Endodermal cell (in vitro differentiated cells): ENCODE data around the gene POTEJ. TPM values are rescaled to one million over a fixed set of nuclear protein-coding genes. Genes with fewer than 3 reads are reported as not detected.
"Not testable (repeated sequence)": the region's sequence is repeated elsewhere in the genome, so short reads cannot be mapped to it uniquely, and the experiment has no call there.

ENCODE experiments used
- DNase-seq: peaks from one replicate; pipeline ENCODE4 v3.0.0-alpha.2; 2017
- H3K27ac ChIP-seq: 2 replicates; pipeline ENCODE4 v1.5.1; 2013; ENCODE audit warnings: mild to moderate bottlenecking, low read depth, low read length, moderate library complexity
- H3K27me3 ChIP-seq: 2 replicates; pipeline ENCODE4 v1.6.1; 2013; ENCODE audit warnings: mild to moderate bottlenecking, low read length, moderate library complexity; ENCODE audit not compliant: insufficient read depth, control insufficient read depth, poor library complexity, severe bottlenecking
- H3K36me3 ChIP-seq: 2 replicates; pipeline ENCODE4 v1.7.0; 2013; ENCODE audit warnings: mild to moderate bottlenecking, low read length, moderate library complexity; ENCODE audit not compliant: control insufficient read depth, insufficient read depth
- H3K4me1 ChIP-seq: one replicate; pipeline ENCODE4 v1.7.0; 2013; ENCODE audit warnings: low read length; ENCODE audit not compliant: control insufficient read depth, insufficient read depth
- H3K4me3 ChIP-seq: 2 replicates; pipeline ENCODE4 v1.5.1; 2013; ENCODE audit warnings: mild to moderate bottlenecking, low read length, moderate library complexity
- H3K9ac ChIP-seq: 2 replicates; pipeline ENCODE4 v1.6.1; 2013; ENCODE audit warnings: mild to moderate bottlenecking, low read length, moderate library complexity; ENCODE audit not compliant: poor library complexity, severe bottlenecking; ENCODE audit errors: extremely low read depth
- H3K9me3 ChIP-seq: 2 replicates; pipeline ENCODE4 v1.6.1; 2013; ENCODE audit warnings: mild to moderate bottlenecking, low read length, moderate library complexity; ENCODE audit not compliant: control insufficient read depth
- H3K27ac Mint-ChIP-seq: 2 replicates; pipeline ENCODE4 v1.8.0; 2020; ENCODE audit warnings: mixed read lengths
- H3K27me3 Mint-ChIP-seq: 2 replicates; pipeline ENCODE4 v1.8.0; 2021; ENCODE audit warnings: mild to moderate bottlenecking, mixed read lengths; ENCODE audit not compliant: insufficient read depth
- H3K36me3 Mint-ChIP-seq: 2 replicates; pipeline ENCODE4 v1.8.0; 2020; ENCODE audit warnings: low read depth, mixed read lengths
- H3K4me1 Mint-ChIP-seq: 2 replicates; pipeline ENCODE4 v1.8.0; 2020; ENCODE audit warnings: mixed read lengths
- H3K4me3 Mint-ChIP-seq: 2 replicates; pipeline ENCODE4 v1.8.0; 2020; ENCODE audit warnings: mild to moderate bottlenecking, moderate library complexity, mixed read lengths
- H3K9me3 Mint-ChIP-seq: 2 replicates; pipeline ENCODE4 v1.8.0; 2020; ENCODE audit warnings: mild to moderate bottlenecking, mixed read lengths
- WGBS, 2 experiments: methylation state at CpG; one replicate each; pipeline versions ENCODE4 v1.1.5 to v1.1.7; 2013; ENCODE audit warnings: missing lambda C conversion rate in 2 of 2, mixed read lengths in 1 of 2; ENCODE audit not compliant: insufficient coverage in 1 of 2, insufficient read length in 1 of 2; 5-methylcytosine and 5-hydroxymethylcytosine counted together
- total RNA-seq, 2 donors: library from RNA; stranded (reverse); fragmentation: NEBNext Ultra II Directional in 1 of 2; extraction: Animal tissue kit (Norgen Biotek cat#: 25700) in 1 of 2; gene quantifications; 2 replicates in 1 of 2; 3 replicates in 1 of 2; pipeline ENCODE4 v1.2.1, GENCODE V29; 2021

The POTEJ gene
- total RNA-seq, 2 donors from 2014 or later = not detected

GRCh38 chr2:130601648-130602302 lies 9.5 kb upstream of the POTEJ start:
- not testable (repeated sequence) for H3K9me3 ChIP-seq, H3K27ac Mint-ChIP-seq, H3K9ac ChIP-seq, H3K36me3 Mint-ChIP-seq, H3K36me3 ChIP-seq, H3K4me1 Mint-ChIP-seq, H3K27me3 ChIP-seq, H3K4me1 ChIP-seq, H3K27me3 Mint-ChIP-seq, H3K9me3 Mint-ChIP-seq, H3K4me3 ChIP-seq, H3K4me3 Mint-ChIP-seq, H3K27ac ChIP-seq, DNase-seq
- WGBS, 2 experiments = no CpG with 5 or more reads among the region's 15 CpGs

- not testable (repeated sequence) for H3K9ac ChIP-seq, H3K9me3 Mint-ChIP-seq, H3K27ac ChIP-seq, H3K36me3 Mint-ChIP-seq, H3K4me3 Mint-ChIP-seq, H3K27me3 Mint-ChIP-seq, DNase-seq, H3K4me3 ChIP-seq, H3K27me3 ChIP-seq, H3K9me3 ChIP-seq, H3K27ac Mint-ChIP-seq, H3K4me1 ChIP-seq, H3K36me3 ChIP-seq, H3K4me1 Mint-ChIP-seq
- 100% methylated on average over 3 of the region's 17 CpGs; no CpG with 5 or more reads in 1 of the 2 experiments for WGBS, 2 experiments
These were observed 2.8 kb upstream of the POTEJ start for GRCh38 chr2:130608276-130609001.

GRCh38 chr2:130609002-130609920 lies 2.0 kb upstream of the POTEJ start:
- H3K9me3 Mint-ChIP-seq, H3K4me3 ChIP-seq, H3K27ac ChIP-seq, DNase-seq, H3K27me3 ChIP-seq, H3K9me3 ChIP-seq, H3K36me3 ChIP-seq, H3K27me3 Mint-ChIP-seq, H3K4me1 ChIP-seq, H3K36me3 Mint-ChIP-seq, H3K4me3 Mint-ChIP-seq, H3K4me1 Mint-ChIP-seq, H3K9ac ChIP-seq, H3K27ac Mint-ChIP-seq: not testable (repeated sequence)
- 89% methylated on average over 2 of the region's 28 CpGs; no CpG with 5 or more reads in 1 of the 2 experiments for WGBS, 2 experiments

GRCh38 chr2:130610486-130610885 lies 754 bp upstream of the POTEJ start:
- not testable (repeated sequence) for H3K9me3 ChIP-seq, H3K27me3 ChIP-seq, H3K36me3 ChIP-seq, H3K4me1 Mint-ChIP-seq, H3K4me1 ChIP-seq, H3K9me3 Mint-ChIP-seq, H3K27ac Mint-ChIP-seq, H3K27ac ChIP-seq, H3K36me3 Mint-ChIP-seq, H3K4me3 ChIP-seq, H3K27me3 Mint-ChIP-seq, H3K4me3 Mint-ChIP-seq, H3K9ac ChIP-seq
- WGBS, 2 experiments = 90 to 100% methylated on average over 6 to 14 of the region's 15 CpGs
- DNase-seq = peak; percentile 38

- not testable (repeated sequence) for H3K9ac ChIP-seq, H3K27ac ChIP-seq, H3K27me3 Mint-ChIP-seq, H3K36me3 ChIP-seq, H3K27ac Mint-ChIP-seq, DNase-seq, H3K36me3 Mint-ChIP-seq, H3K27me3 ChIP-seq, H3K4me3 ChIP-seq, H3K9me3 Mint-ChIP-seq, H3K9me3 ChIP-seq, H3K4me1 Mint-ChIP-seq, H3K4me3 Mint-ChIP-seq, H3K4me1 ChIP-seq
- WGBS, 2 experiments = 95 to 96% methylated on average over 2 to 6 of the region's 10 CpGs
These were observed 17.7 kb downstream of the POTEJ start for GRCh38 chr2:130628784-130629475.

GRCh38 chr2:130638973-130639372 lies 27.7 kb downstream of the POTEJ start:
- not testable (repeated sequence) for H3K36me3 ChIP-seq, H3K4me1 ChIP-seq, H3K27ac ChIP-seq, H3K9me3 ChIP-seq, H3K36me3 Mint-ChIP-seq, H3K27me3 Mint-ChIP-seq, H3K4me3 ChIP-seq, H3K27me3 ChIP-seq, H3K9me3 Mint-ChIP-seq, H3K27ac Mint-ChIP-seq, H3K4me1 Mint-ChIP-seq, H3K9ac ChIP-seq, DNase-seq, H3K4me3 Mint-ChIP-seq
- 52% methylated on average over 2 of the region's 2 CpGs; no CpG with 5 or more reads in 1 of the 2 experiments for WGBS, 2 experiments
